ENCODE measurements around the gene GMCL1. TPM values are rescaled to one million over a fixed set of nuclear protein-coding genes. Genes with fewer than 3 reads are reported as not detected.
A peak's percentile ranks its signal among the peaks of the same experiment; 100 is the strongest.

Gene GMCL1
- total and polyA plus RNA-seq, 8 donors: 1.2 to 23.1 (median 5.9) TPM

GRCh38 chr2:69797235-69797634, 32.2 kb upstream of the GMCL1 start:
- DNase-seq: no peak
- intact Hi-C loops (cut with DNase I; ENCODE audit: low total_unique reads): no loop called here
- Histone ChIP-seq H3K4me1 (peaks cover 16 to 48% (median 29%) of the 10 kb centered on the region in 4 donors), H3K27me3 (no peaks in the 10 kb centered on the region), H3K9me3 (no peaks in the 10 kb centered on the region), H3K36me3 (peaks cover 4 to 46% (median 22%) of the 10 kb centered on the region in 4 donors), H3K27ac (peak overlapping the region in 2 of 5 donors; percentile 61 to 69), H3K4me3 (no peak overlapping the region)
- 53 to 78% (median 59%) methylated on average over 4 of the region's 4 CpGs for WGBS, 5 donors
- TF ChIP-seq POLR2A (IDR thresholded peaks at IDR 0.05) (no peak), EP300 (IDR thresholded peaks at IDR 0.05) (no peak)

GRCh38 chr2:69797836-69798289, 31.6 kb upstream of the GMCL1 start:
- intact Hi-C loops (cut with DNase I; ENCODE audit: low total_unique reads): no loop called here
- Histone ChIP-seq H3K27ac (peak overlapping the region in 4 of 5 donors; percentile 61 to 75 (median 65)), H3K4me1 (peaks cover 16 to 48% (median 29%) of the 10 kb centered on the region in 4 donors), H3K9me3 (no peaks in the 10 kb centered on the region), H3K36me3 (peaks cover 4 to 47% (median 21%) of the 10 kb centered on the region in 4 donors), H3K4me3 (peak overlapping the region; percentile 11 to 30 (median 22)), H3K27me3 (no peaks in the 10 kb centered on the region)
- no peak for DNase-seq
- 44 to 74% (median 58%) methylated on average over 3 of the region's 3 CpGs for WGBS, 5 donors
- TF ChIP-seq POLR2AphosphoS5 (IDR thresholded peaks at IDR 0.05) (no peak), EP300 (IDR thresholded peaks at IDR 0.05) (no peak), POLR2A (IDR thresholded peaks at IDR 0.05) (no peak), CTCF (IDR thresholded peaks at IDR 0.05) (no peak)

GRCh38 chr2:69798290-69798908, 31.1 kb upstream of the GMCL1 start:
- Histone ChIP-seq H3K9me3 (no peaks in the 10 kb centered on the region), H3K27ac (peak overlapping the region; percentile 13 to 75 (median 61)), H3K27me3 (no peaks in the 10 kb centered on the region), H3K36me3 (peaks cover 4 to 47% (median 19%) of the 10 kb centered on the region in 4 donors), H3K4me1 (peaks cover 16 to 48% (median 29%) of the 10 kb centered on the region in 4 donors), H3K4me3 (peak overlapping the region; percentile 11 to 30 (median 22))
- intact Hi-C loops (cut with DNase I; ENCODE audit: low total_unique reads): no loop called here
- TF ChIP-seq POLR2A (IDR thresholded peaks at IDR 0.05): no peak
- TF ChIP-seq POLR2AphosphoS5 (IDR thresholded peaks at IDR 0.05): no peak
- no peak for TF ChIP-seq CTCF (IDR thresholded peaks at IDR 0.05)
- no peak for TF ChIP-seq EP300 (IDR thresholded peaks at IDR 0.05)
- 25 to 35% (median 32%) methylated on average over 7 of the region's 7 CpGs for WGBS, 5 donors
- peak; percentile 33 to 34 for DNase-seq

- H3K36me3 ChIP-seq: peaks cover 4 to 41% (median 19%) of the 10 kb centered on the region in 4 donors
- TF ChIP-seq POLR2A (IDR thresholded peaks at IDR 0.05) (no peak), POLR2AphosphoS5 (IDR thresholded peaks at IDR 0.05) (no peak), CTCF (IDR thresholded peaks at IDR 0.05) (no peak), EP300 (IDR thresholded peaks at IDR 0.05) (no peak)
- DNase-seq: peak in 1 of 2 donors; percentile 74
- H3K27ac ChIP-seq: peak overlapping the region in 4 of 5 donors; percentile 61 to 75 (median 65)
- peak overlapping the region in 3 of 4 donors; percentile 17 to 30 (median 27) for H3K4me3 ChIP-seq
- 25 to 37% (median 30%) methylated on average over 4 of the region's 4 CpGs for WGBS, 5 donors
- H3K9me3 ChIP-seq: no peaks in the 10 kb centered on the region
- intact Hi-C loops (cut with DNase I; ENCODE audit: low total_unique reads): no loop called here
- no peaks in the 10 kb centered on the region for H3K27me3 ChIP-seq
- H3K4me1 ChIP-seq: peaks cover 16 to 48% (median 29%) of the 10 kb centered on the region in 4 donors
Observed at GRCh38 chr2:69798909-69799526, 30.4 kb upstream of the GMCL1 start.

All from stomach (tissue), 9 donors.